D721Med (cell line): ENCODE data around the gene VPS51.

ENCODE experiments used
- DNase-seq: peaks from one replicate; pipeline ENCODE4 v3.0.0; 2011; ENCODE audit warnings: low spot score; ENCODE audit not compliant: insufficient read length
- FAIRE-seq: peaks from 2 replicates; lab custom pipeline; 2011; peaks lifted over from hg19 to GRCh38; lab: Jason Lieb, UNC
- CTCF ChIP-seq: IDR thresholded peaks from 2 replicates; pipeline ENCODE4 v1.5.1; 2012; ENCODE audit warnings: mild to moderate bottlenecking, control low read depth; ENCODE audit not compliant: insufficient read depth; ENCODE audit errors: missing control alignments

The VPS51 gene

GRCh38 chr11:65132238-65132987, 36.4 kb downstream of the VPS51 start:
- FAIRE-seq (no peak), DNase-seq (no peak)
- TF ChIP-seq CTCF, result no peak

GRCh38 chr11:65132988-65133700, 37.1 kb downstream of the VPS51 start:
- DNase-seq, result no peak
- no peak for FAIRE-seq
- no peak for TF ChIP-seq CTCF

DNA sequence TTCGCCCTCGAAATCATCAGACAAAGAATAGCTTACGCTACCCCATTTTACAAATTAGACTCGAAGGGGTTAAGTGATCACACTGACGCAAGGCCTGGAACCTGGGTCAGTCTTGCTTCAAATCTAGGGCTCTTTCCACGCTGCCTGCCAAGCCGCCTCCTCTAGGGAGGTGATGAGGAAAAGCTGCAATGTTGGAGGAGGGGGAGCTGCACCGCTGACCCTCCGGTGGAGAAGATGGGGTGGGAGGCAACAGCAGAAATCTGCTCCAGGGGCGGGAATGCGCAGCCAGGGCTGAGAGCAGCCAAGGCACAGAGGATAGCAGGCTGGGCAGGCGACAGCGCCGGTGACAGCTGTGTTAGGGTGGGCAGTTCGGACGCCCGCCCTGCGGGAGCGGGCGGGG, 37.7 kb downstream of the VPS51 start:
- DNase-seq (no peak), FAIRE-seq (no peak)
- no peak for TF ChIP-seq CTCF

GRCh38 chr11:65134240-65134951, 38.4 kb downstream of the VPS51 start, which contains the start of gene SYVN1:
SYVN1 (minus strand) TSS chr11:65134519; CDS start chr11:65133601, 918 bp downstream.
- TF ChIP-seq CTCF, result no peak
- FAIRE-seq (no peak), DNase-seq (peak; percentile 94)

- peak; percentile 38 for FAIRE-seq
Measured at GRCh38 chr11:65134952-65135632, 39.1 kb downstream of the VPS51 start.

More at GRCh38 chr11:65134952-65135632, 39.1 kb downstream of the VPS51 start:
- DNase-seq, result peak; percentile 92
- no peak for TF ChIP-seq CTCF
